Pericardium fibroblast (primary cell): ENCODE results near the gene EPGN. TPM values are rescaled to one million over a fixed set of nuclear protein-coding genes. Genes with fewer than 3 reads are reported as not detected.

ENCODE experiments used
- total RNA-seq: library from RNA; depleted of rRNA; stranded (reverse); fragments of >200 nt; gene quantifications from 2 replicates; pipeline ENCODE4 v1.2.3, GENCODE V29; 2015

The EPGN gene, protein sequence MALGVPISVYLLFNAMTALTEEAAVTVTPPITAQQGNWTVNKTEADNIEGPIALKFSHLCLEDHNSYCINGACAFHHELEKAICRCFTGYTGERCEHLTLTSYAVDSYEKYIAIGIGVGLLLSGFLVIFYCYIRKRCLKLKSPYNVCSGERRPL
- total RNA-seq, result 0.70 TPM in 1 of 2 replicates, not detected in the other

DNA sequence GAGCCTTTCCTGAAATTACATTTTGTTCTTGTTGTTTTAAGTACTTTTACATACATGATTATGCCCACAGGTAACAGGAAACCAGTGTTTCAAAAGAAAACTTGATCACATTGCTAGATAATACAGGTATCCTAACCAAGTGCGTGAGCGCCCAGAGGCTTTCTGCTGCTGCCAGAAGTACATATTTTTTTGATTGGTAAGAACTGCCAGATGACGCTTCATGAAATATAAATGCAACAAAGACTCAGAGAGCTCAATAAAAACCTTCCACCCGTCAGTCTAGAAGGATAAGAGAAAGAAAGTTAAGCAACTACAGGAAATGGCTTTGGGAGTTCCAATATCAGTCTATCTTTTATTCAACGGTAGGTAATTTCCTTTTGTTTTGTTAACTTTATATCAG lies at the start of gene EPGN:
TSS of gene EPGN (plus strand) at position 256 of the 400 bp plus-strand sequence. CDS start at position 320, 64 bp downstream.

DNA sequence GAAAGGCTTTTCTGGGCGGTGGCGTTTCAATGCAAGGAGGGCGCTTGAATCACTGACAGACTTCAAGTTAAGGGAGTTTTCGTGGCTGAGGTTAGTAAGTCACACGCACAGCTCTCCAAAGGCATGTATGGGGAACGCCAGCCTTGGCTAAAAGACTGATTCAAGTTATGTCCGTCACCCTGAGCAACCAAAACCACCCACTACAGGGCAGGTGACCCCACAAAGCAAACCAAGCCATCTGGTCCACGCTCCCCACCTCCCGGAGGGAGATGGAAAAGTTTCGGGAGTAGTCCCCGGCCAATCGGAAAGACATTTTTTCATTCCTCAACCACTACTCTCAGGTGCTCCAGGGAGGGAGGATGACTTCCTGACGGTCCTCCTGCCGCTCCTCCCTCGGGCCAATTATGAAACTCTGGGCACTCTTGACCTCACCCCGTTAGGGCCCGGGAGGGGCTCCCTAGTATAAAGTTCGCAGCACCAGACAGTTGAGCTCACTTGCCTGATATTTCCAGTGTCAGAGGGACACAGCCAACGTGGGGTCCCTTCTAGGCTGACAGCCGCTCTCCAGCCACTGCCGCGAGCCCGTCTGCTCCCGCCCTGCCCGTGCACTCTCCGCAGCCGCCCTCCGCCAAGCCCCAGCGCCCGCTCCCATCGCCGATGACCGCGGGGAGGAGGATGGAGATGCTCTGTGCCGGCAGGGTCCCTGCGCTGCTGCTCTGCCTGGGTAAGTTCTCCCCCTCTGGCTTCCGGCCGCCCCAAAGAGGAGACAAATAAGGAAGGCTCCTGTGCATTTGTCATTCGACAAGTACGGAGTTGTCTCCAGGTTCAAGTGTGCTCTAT lies 56.6 kb downstream of the EPGN start, which contains the start of gene EREG:
TSS of gene EREG (plus strand) at position 494 of the 840 bp plus-strand sequence. CDS start at position 658, 164 bp downstream.

Other genes starting within 250 kb of the EPGN start
- 20.9 and 50.6 TPM in 2 replicates for gene CXCL2, start 209.3 kb upstream of the EPGN start, total RNA-seq
- 4.6 and 5.3 TPM in 2 replicates for gene MTHFD2L, start 150.4 kb upstream of the EPGN start, total RNA-seq
- gene EREG, start 56.7 kb downstream of the EPGN start, total RNA-seq, result under 0.01 and 0.12 TPM in 2 replicates
- gene AREG, start 136.7 kb downstream of the EPGN start, total RNA-seq, result 0.51 and 1.1 TPM in 2 replicates